Upper lobe of left lung (tissue), 6 donors: ENCODE results near the gene IRAK4. TPM values are rescaled to one million over a fixed set of nuclear protein-coding genes. Genes with fewer than 3 reads are reported as not detected.
A peak's percentile ranks its signal among the peaks of the same experiment; 100 is the strongest.

ENCODE experiments used
- ATAC-seq, 2 donors: fragments of 200-7000 bp; cut with Tn5 transposase; one replicate each; pipeline ENCODE4 v1.9.1; 2022; ENCODE audit warnings: mild to moderate bottlenecking in 2 of 2, moderate library complexity in 2 of 2; ENCODE audit not compliant: low FRiP score in 2 of 2
- DNase-seq, 2 donors: peaks; one replicate each; pipeline ENCODE4 v3.0.0-alpha.2; 2019 to 2020
- H3K27ac ChIP-seq, 4 donors: fragments of 200-600 bp; sonication (generic); one replicate each; pipeline ENCODE4 v1.5.1; 2016 to 2019
- H3K27me3 ChIP-seq, 4 donors: fragments of 200-600 bp; sonication (generic); one replicate each; pipeline ENCODE4 v1.5.1; 2017 to 2019
- H3K36me3 ChIP-seq, 4 donors: fragments of 200-600 bp; sonication (generic); one replicate each; pipeline ENCODE4 v1.5.1; 2016 to 2019
- H3K4me1 ChIP-seq, 4 donors: fragments of 200-600 bp; sonication (generic); one replicate each; pipeline ENCODE4 v1.5.1; 2018 to 2019
- H3K4me3 ChIP-seq, 4 donors: fragments of 200-600 bp; sonication (generic); one replicate each; pipeline ENCODE4 v1.5.1; 2017 to 2019; ENCODE audit warnings: mild to moderate bottlenecking in 2 of 4, moderate library complexity in 1 of 4
- H3K9me3 ChIP-seq, 4 donors: fragments of 200-600 bp; sonication (generic); one replicate each; pipeline ENCODE4 v1.5.1; 2018 to 2019
- EP300 ChIP-seq, 4 donors: sonication (generic); formaldehyde crosslinking; IDR thresholded peaks; one replicate each; pipeline ENCODE4 v1.5.1; 2017; ENCODE audit warnings: antibody characterized with exemption in 4 of 4, control low read depth in 2 of 4
- POLR2A ChIP-seq, 4 donors: fragments of 450-650 bp; IDR thresholded peaks; one replicate each; pipeline ENCODE4 v1.5.1; 2016 to 2017; ENCODE audit warnings: antibody characterized with exemption in 4 of 4, mild to moderate bottlenecking in 2 of 4
- POLR2AphosphoS5 ChIP-seq, 2 donors: sonication (generic); formaldehyde crosslinking; IDR thresholded peaks; one replicate each; pipeline ENCODE4 v1.5.1; 2017; ENCODE audit warnings: antibody characterized with exemption in 2 of 2
- WGBS, 2 donors: methylation state at CpG; one replicate each; pipeline ENCODE4 v1.1.5; 2017 to 2018; 5-methylcytosine and 5-hydroxymethylcytosine counted together
- total RNA-seq, 6 donors: library from RNA; depleted of rRNA in 4 of 6; stranded (reverse); fragments of >200 nt in 4 of 6; gene quantifications; one replicate each; pipeline versions ENCODE4 v1.1.0 to v1.2.1, GENCODE V29; 2016 to 2021
- TF ChIP-seq, protein P1 (sequence below), 6 experiments: fragments of 450-650 bp in 4 of 6; fragments of 200-600 bp in 2 of 6; sonication (generic) in 2 of 6; IDR thresholded peaks; one replicate each; pipeline ENCODE4 v1.5.1; 2016 to 2019; ENCODE audit warnings: antibody characterized with exemption in 6 of 6
- donor health status: DM: no; HTN: no; CAD: no; lungs with moderate emphysema.
- donor health status: DM: no; HTN: yes; CAD: no; lungs with severe emphysema.

Gene IRAK4
- total RNA-seq, 6 donors from 2014 or later: 14.4 to 41.6 (median 21.1) TPM

- ATAC-seq: no peak
- DNase-seq: no peak
- no peak for TF ChIP-seq EP300 (IDR thresholded peaks at IDR 0.05)
- TF ChIP-seq, protein P1, sequence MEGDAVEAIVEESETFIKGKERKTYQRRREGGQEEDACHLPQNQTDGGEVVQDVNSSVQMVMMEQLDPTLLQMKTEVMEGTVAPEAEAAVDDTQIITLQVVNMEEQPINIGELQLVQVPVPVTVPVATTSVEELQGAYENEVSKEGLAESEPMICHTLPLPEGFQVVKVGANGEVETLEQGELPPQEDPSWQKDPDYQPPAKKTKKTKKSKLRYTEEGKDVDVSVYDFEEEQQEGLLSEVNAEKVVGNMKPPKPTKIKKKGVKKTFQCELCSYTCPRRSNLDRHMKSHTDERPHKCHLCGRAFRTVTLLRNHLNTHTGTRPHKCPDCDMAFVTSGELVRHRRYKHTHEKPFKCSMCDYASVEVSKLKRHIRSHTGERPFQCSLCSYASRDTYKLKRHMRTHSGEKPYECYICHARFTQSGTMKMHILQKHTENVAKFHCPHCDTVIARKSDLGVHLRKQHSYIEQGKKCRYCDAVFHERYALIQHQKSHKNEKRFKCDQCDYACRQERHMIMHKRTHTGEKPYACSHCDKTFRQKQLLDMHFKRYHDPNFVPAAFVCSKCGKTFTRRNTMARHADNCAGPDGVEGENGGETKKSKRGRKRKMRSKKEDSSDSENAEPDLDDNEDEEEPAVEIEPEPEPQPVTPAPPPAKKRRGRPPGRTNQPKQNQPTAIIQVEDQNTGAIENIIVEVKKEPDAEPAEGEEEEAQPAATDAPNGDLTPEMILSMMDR (IDR thresholded peaks at IDR 0.05): peak in 2 of 6 experiments; percentile 19 to 36
- no peak for TF ChIP-seq POLR2AphosphoS5 (IDR thresholded peaks at IDR 0.05)
- no peak for TF ChIP-seq POLR2A (IDR thresholded peaks at IDR 0.05)
- H3K27me3 ChIP-seq: no peaks in the 10 kb centered on the region
- H3K9me3 ChIP-seq: no peaks in the 10 kb centered on the region
- no peak overlapping the region for H3K27ac ChIP-seq
- no peak overlapping the region for H3K4me3 ChIP-seq
- peaks cover 4 to 84% (median 53%) of the 10 kb centered on the region in 4 donors for H3K36me3 ChIP-seq
- WGBS, 2 donors: 67 to 72% methylated on average over 3 of the region's 3 CpGs
- H3K4me1 ChIP-seq: no peaks in the 10 kb centered on the region
These were observed 17.7 kb downstream of the IRAK4 start for GRCh38 chr12:43776498-43776897.

- DNase-seq: no peak
- no peaks in the 10 kb centered on the region for H3K9me3 ChIP-seq
- no peak overlapping the region for H3K4me3 ChIP-seq
- ATAC-seq: no peak
- no peaks in the 10 kb centered on the region for H3K4me1 ChIP-seq
- H3K27me3 ChIP-seq: no peaks in the 10 kb centered on the region
- TF ChIP-seq, protein P1 (IDR thresholded peaks at IDR 0.05): no peak
- TF ChIP-seq POLR2A (IDR thresholded peaks at IDR 0.05) (no peak), POLR2AphosphoS5 (IDR thresholded peaks at IDR 0.05) (no peak), EP300 (IDR thresholded peaks at IDR 0.05) (no peak)
- H3K36me3 ChIP-seq: peaks cover 15 to 57% (median 33%) of the 10 kb centered on the region in 4 donors
- H3K27ac ChIP-seq: no peak overlapping the region
These were observed 28.3 kb downstream of the IRAK4 start for GRCh38 chr12:43786899-43787693.

- no peaks in the 10 kb centered on the region for H3K9me3 ChIP-seq
- H3K27ac ChIP-seq: no peak overlapping the region
- no peaks in the 10 kb centered on the region for H3K4me1 ChIP-seq
- DNase-seq (no peak), ATAC-seq (no peak)
- peaks cover 10 to 39% (median 16%) of the 10 kb centered on the region in 4 donors for H3K36me3 ChIP-seq
- no peak for TF ChIP-seq POLR2AphosphoS5 (IDR thresholded peaks at IDR 0.05)
- TF ChIP-seq EP300 (IDR thresholded peaks at IDR 0.05): no peak
- TF ChIP-seq, protein P1 (IDR thresholded peaks at IDR 0.05): no peak
- TF ChIP-seq POLR2A (IDR thresholded peaks at IDR 0.05): no peak
- no peak overlapping the region for H3K4me3 ChIP-seq
- no peaks in the 10 kb centered on the region for H3K27me3 ChIP-seq
These were observed 31.2 kb downstream of the IRAK4 start for GRCh38 chr12:43789941-43790340.

DNA sequence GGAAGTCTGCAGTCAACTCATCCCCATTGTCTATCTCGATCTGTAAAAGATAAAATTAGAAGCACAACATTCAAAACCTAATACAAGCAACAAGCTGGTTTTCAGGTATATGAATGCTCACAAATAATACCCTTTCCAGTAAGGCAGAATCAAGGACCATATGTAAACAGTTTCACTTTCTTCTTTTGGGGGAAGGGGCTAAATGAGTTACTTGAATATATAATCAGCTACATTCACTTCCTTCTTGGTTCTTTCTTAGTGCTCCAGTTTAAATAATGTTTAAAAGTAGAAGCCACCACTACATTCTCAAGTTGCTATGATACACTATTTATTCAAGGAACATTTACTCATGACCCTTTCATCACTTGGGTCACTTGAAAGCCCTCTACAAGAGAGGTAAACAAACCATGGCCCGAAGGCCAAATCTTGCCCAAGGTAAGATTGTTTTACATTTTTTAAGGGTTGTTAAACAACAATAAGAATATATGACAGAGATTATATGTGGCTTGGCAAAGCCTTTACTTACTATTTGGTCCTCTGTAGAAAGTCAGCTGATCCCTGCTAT lies 37.0 kb downstream of the IRAK4 start:
- ATAC-seq: peak; percentile 46 to 79

More for the DNA sequence above, 37.0 kb downstream of the IRAK4 start:
- WGBS, 2 donors: 54 to 55% methylated on average over 2 of the region's 2 CpGs
- H3K36me3 ChIP-seq: peaks cover 0 to 69% (median 32%) of the 10 kb centered on the region in 4 donors
- DNase-seq: peak in 1 of 2 donors; percentile 30
- H3K27me3 ChIP-seq: no peaks in the 10 kb centered on the region
- no peaks in the 10 kb centered on the region for H3K9me3 ChIP-seq
- H3K4me1 ChIP-seq: no peaks in the 10 kb centered on the region
- no peak overlapping the region for H3K27ac ChIP-seq
- no peak overlapping the region for H3K4me3 ChIP-seq
- TF ChIP-seq, protein P1 (IDR thresholded peaks at IDR 0.05): no peak
- TF ChIP-seq POLR2A (IDR thresholded peaks at IDR 0.05): no peak
- peak in 1 of 4 donors; percentile 13 for TF ChIP-seq EP300 (IDR thresholded peaks at IDR 0.05)
- TF ChIP-seq POLR2AphosphoS5 (IDR thresholded peaks at IDR 0.05): no peak
